ENCODE results near the gene PSMA7. TPM values are rescaled to one million over a fixed set of nuclear protein-coding genes. Genes with fewer than 3 reads are reported as not detected.

The PSMA7 gene
- total RNA-seq, 1 experiment from 2014 or later = 332 TPM

GRCh38 chr20:62120990-62121775 lies 22.0 kb downstream of the PSMA7 start:
- H3K27ac Mint-ChIP-seq = peak overlapping the region; percentile 94 to 95 (median 94); a peak in 6 of 7 replicates
- WGBS (ENCODE audit: extremely low coverage, insufficient read length, low lambda C conversion rate) = no CpG with 5 or more reads among the region's 45 CpGs
- H3K79me2 ChIP-seq (ENCODE audit: insufficient read depth, low read length) = peaks cover 9% of the 10 kb centered on the region; the same call in 1 of the 2 replicates
- no peak overlapping the region for H2BK12ac ChIP-seq (ENCODE audit: insufficient read length, low read depth, low read length)
- H2BK120ac ChIP-seq (ENCODE audit: low read depth, low read length, poor library complexity, severe bottlenecking) = no peak overlapping the region
- H3K4me1 Mint-ChIP-seq = peaks cover 27 to 47% of the 10 kb centered on the region in 2 experiments
- no peak overlapping the region for H4K91ac ChIP-seq (ENCODE audit: insufficient read length, low read depth, low read length)
- no peak overlapping the region for H3K14ac ChIP-seq (ENCODE audit: insufficient read depth, low read length)
- no peaks in the 10 kb centered on the region for H3K4me1 ChIP-seq (ENCODE audit: insufficient read depth, low read length)
- H4K8ac ChIP-seq (replicated peaks; ENCODE audit: insufficient read length, low read depth, low read length) = no peak overlapping the region
- no peak overlapping the region for H3T11ph ChIP-seq (ENCODE audit: low read length)
- peaks cover 18 to 26% (median 23%) of the 10 kb centered on the region in 3 experiments; a peak in 6 of 7 replicates for H3K36me3 Mint-ChIP-seq (ENCODE audit: insufficient read depth in 1 of 3, low read depth in 3 of 3)
- no peak overlapping the region for H2BK15ac ChIP-seq (ENCODE audit: low read depth, low read length)
- peaks cover 14% of the 10 kb centered on the region for H3K79me1 ChIP-seq (ENCODE audit: insufficient read depth, low read depth, low read length, poor library complexity, severe bottlenecking)
- H3K18ac ChIP-seq (ENCODE audit: insufficient read length, low read depth, low read length) = peak overlapping the region; percentile 69
- H3K9me3 ChIP-seq (ENCODE audit: control insufficient read depth, low read depth, low read length) = no peaks in the 10 kb centered on the region
- no peaks in the 10 kb centered on the region; the same call in none of the 2 replicates for H3K27me3 Mint-ChIP-seq (ENCODE audit: low read depth)
- no peak overlapping the region for H3K27ac ChIP-seq (ENCODE audit: insufficient read length, low read depth, low read length)
- H3K23ac ChIP-seq (ENCODE audit: insufficient read length, low read depth, low read length) = no peak overlapping the region
- no peak for TF ChIP-seq CTCF (conservative IDR thresholded peaks at IDR 0.05)
- no peak overlapping the region for H3K9ac ChIP-seq (ENCODE audit: extremely low read depth, insufficient read length, low read length)
- peaks cover 2% of the 10 kb centered on the region for H4K20me1 ChIP-seq (ENCODE audit: control insufficient read depth, insufficient read depth, insufficient read length)
- H2BK20ac ChIP-seq (ENCODE audit: low read depth, low read length, poor library complexity, severe bottlenecking) = no peak overlapping the region
- H2AFZ ChIP-seq (ENCODE audit: low read length) = no peak overlapping the region
- H2AK5ac ChIP-seq (ENCODE audit: insufficient read length, low read length) = no peak overlapping the region
- peak overlapping the region; percentile 72 to 86 for H3K4me3 Mint-ChIP-seq
- H2BK5ac ChIP-seq (ENCODE audit: insufficient read length, low read length) = no peak overlapping the region
- H4K5ac ChIP-seq (ENCODE audit: insufficient read length, low read depth, low read length) = no peak overlapping the region
- no peak overlapping the region for H3K4ac ChIP-seq (ENCODE audit: low read depth, low read length)
- H3K56ac ChIP-seq (ENCODE audit: insufficient read length, low read depth, low read length) = no peak overlapping the region
- no peaks in the 10 kb centered on the region for H3K27me3 ChIP-seq (ENCODE audit: insufficient read depth, low read length)
- no peak for DNase-seq
- peak overlapping the region; percentile 39 for H3K4me2 ChIP-seq (ENCODE audit: insufficient read depth, insufficient read length, low read length)
- peaks cover 4% of the 10 kb centered on the region for H3K23me2 ChIP-seq (ENCODE audit: insufficient read length, low read depth, low read length, poor library complexity, severe bottlenecking)
- no peaks in the 10 kb centered on the region for H3K9me3 Mint-ChIP-seq
